ENCODE data around the gene SUPT20HL2. TPM values are rescaled to one million over a fixed set of nuclear protein-coding genes. Genes with fewer than 3 reads are reported as not detected.

Gene SUPT20HL2
- polyA plus RNA-seq, 1 of the 3 experiments (the other 2 are of a cell fraction) = not detected

GRCh38 chrX:24360272-24360671, 46.4 kb upstream of the SUPT20HL2 start, which contains the start of gene SUPT20HL1:
Gene SUPT20HL1, plus strand, starts transcription at chrX:24360639. Its CDS starts 2,122 bp downstream, at chrX:24362761.
- no peak within 1 kb of the TSS for H3K4me2 ChIP-seq
- H3K36me3 ChIP-seq (replicated peaks in 1 of 2; ENCODE audit: control insufficient read depth in 1 of 2, insufficient read depth in 2 of 2, low read length in 1 of 2) = no peaks in the 10 kb centered on the region
- no peak for DNase-seq
- no peaks in the 10 kb centered on the region for H3K9me2 ChIP-seq
- POLR2A ChIA-PET = no interaction called here
- H3K9me3 ChIP-seq = no peaks in the 10 kb centered on the region
- H3K9ac ChIP-seq = no peak within 1 kb of the TSS
- WGBS (ENCODE audit: low lambda C conversion rate) = 22% methylated on average over 3 of the region's 3 CpGs
- no peaks in the 10 kb centered on the region for H4K20me1 ChIP-seq (ENCODE audit: insufficient read depth)
- H3K79me2 ChIP-seq (ENCODE audit: insufficient read depth) = no peaks in the 10 kb centered on the region
- TF ChIP-seq CHD2 (IDR thresholded peaks at IDR 0.05; ENCODE audit: low read length, partially characterized antibody) (no peak), FOXJ3 (CRISPR knock-in tag; IDR thresholded peaks at IDR 0.05) (no peak), CTCF (IDR thresholded peaks at IDR 0.05) (no peak), USF2 (IDR thresholded peaks at IDR 0.05; ENCODE audit: borderline replicate concordance, low read depth, low read length) (no peak), TAF1 (IDR thresholded peaks at IDR 0.05; ENCODE audit: borderline replicate concordance, low read depth, low read length) (no peak), TEAD4 (IDR thresholded peaks at IDR 0.05; ENCODE audit: borderline replicate concordance, insufficient read depth) (no peak), TCF12 (IDR thresholded peaks at IDR 0.05) (no peak), SIN3A (IDR thresholded peaks at IDR 0.05; ENCODE audit: borderline replicate concordance, low read depth, low read length) (no peak), USF1 (IDR thresholded peaks at IDR 0.05; ENCODE audit: borderline replicate concordance, low read depth) (no peak), ZBTB33 (IDR thresholded peaks at IDR 0.05; ENCODE audit: borderline replicate concordance, low read depth) (no peak), REST (IDR thresholded peaks at IDR 0.05; ENCODE audit: low read depth, low read length) (no peak), FOXM1 (IDR thresholded peaks at IDR 0.05; ENCODE audit: low read depth) (no peak), SMC3 (IDR thresholded peaks at IDR 0.05; ENCODE audit: low read depth, low read length) (no peak), ELF1 (IDR thresholded peaks at IDR 0.05) (no peak)
- no peak within 1 kb of the TSS for H2AFZ ChIP-seq (ENCODE audit: low read depth)
- no peak within 1 kb of the TSS for H3K27ac ChIP-seq (ENCODE audit: low read depth in 2 of 2, low read length in 1 of 2)
- H3K27me3 ChIP-seq (ENCODE audit: insufficient read depth) = no peaks in the 10 kb centered on the region; the same call in 1 of the 2 replicates
- H3F3A ChIP-seq (replicated peaks; ENCODE audit: insufficient read depth) = no peaks in the 10 kb centered on the region
- no peak within 1 kb of the TSS for H3K4me3 ChIP-seq (ENCODE audit: low read depth in 2 of 2, low read length in 1 of 2)
- CTCF ChIA-PET = no interaction called here
- H3K4me1 ChIP-seq (ENCODE audit: control insufficient read depth in 1 of 2, insufficient read depth in 2 of 2, low read depth in 1 of 2, low read length in 1 of 2) = no peaks in the 10 kb centered on the region

Measured in SK-N-SH (cell line).